Suprapubic skin (tissue), 3 donors: ENCODE measurements around the gene SENP6.

Source experiments
- EP300 ChIP-seq: sonication (generic); formaldehyde crosslinking; IDR thresholded peaks from one replicate; pipeline ENCODE4 v1.6.1; 2017; ENCODE audit warnings: antibody characterized with exemption
- TF ChIP-seq, protein P1 (sequence below), 2 donors: fragments of 200-600 bp in 1 of 2; fragments of 450-650 bp in 1 of 2; sonication (generic) in 1 of 2; IDR thresholded peaks; one replicate each; pipeline ENCODE4 v1.5.1; 2016 to 2019; ENCODE audit warnings: antibody characterized with exemption in 2 of 2, mild to moderate bottlenecking in 1 of 2, moderate library complexity in 1 of 2

DNA sequence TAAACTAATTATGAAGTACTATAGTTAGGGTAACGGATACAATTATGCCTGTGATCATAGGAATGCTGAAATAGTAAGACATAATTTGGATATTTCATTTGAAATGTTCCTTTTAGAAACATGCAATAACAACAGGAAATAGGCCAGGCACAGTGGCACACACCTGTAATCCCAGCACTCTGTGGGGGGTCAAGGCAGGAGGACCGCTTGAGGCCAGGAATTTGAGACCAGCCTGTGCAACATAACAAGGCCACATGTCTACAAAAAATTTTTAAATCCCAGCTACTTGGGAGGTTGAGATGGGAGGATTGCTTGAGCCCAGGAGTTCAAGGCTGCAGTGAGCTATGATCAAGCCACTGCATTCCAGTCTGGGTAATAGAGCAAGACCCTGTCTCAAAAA, 121.7 kb downstream of the SENP6 start:
- TF ChIP-seq EP300 = no peak
- TF ChIP-seq, protein P1, sequence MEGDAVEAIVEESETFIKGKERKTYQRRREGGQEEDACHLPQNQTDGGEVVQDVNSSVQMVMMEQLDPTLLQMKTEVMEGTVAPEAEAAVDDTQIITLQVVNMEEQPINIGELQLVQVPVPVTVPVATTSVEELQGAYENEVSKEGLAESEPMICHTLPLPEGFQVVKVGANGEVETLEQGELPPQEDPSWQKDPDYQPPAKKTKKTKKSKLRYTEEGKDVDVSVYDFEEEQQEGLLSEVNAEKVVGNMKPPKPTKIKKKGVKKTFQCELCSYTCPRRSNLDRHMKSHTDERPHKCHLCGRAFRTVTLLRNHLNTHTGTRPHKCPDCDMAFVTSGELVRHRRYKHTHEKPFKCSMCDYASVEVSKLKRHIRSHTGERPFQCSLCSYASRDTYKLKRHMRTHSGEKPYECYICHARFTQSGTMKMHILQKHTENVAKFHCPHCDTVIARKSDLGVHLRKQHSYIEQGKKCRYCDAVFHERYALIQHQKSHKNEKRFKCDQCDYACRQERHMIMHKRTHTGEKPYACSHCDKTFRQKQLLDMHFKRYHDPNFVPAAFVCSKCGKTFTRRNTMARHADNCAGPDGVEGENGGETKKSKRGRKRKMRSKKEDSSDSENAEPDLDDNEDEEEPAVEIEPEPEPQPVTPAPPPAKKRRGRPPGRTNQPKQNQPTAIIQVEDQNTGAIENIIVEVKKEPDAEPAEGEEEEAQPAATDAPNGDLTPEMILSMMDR (IDR thresholded peaks at IDR 0.05) = no peak
